Esophagus (tissue), 2 donors: Measurements from ENCODE around the gene CENATAC. TPM values are rescaled to one million over a fixed set of nuclear protein-coding genes. Genes with fewer than 3 reads are reported as not detected.
"Not testable (repeated sequence)": the region's sequence is repeated elsewhere in the genome, so short reads cannot be mapped to it uniquely, and the experiment has no call there.

ENCODE experiments used
- H3K27ac ChIP-seq, 2 donors: one replicate each; pipeline ENCODE4 v1.5.1; 2013; ENCODE audit warnings: low read depth in 2 of 2, mild to moderate bottlenecking in 2 of 2, inconsistent platforms in 1 of 2, low read length in 1 of 2, moderate library complexity in 1 of 2
- H3K27me3 ChIP-seq, 2 donors: one replicate each; pipeline ENCODE4 v1.6.1; 2013; ENCODE audit warnings: low read length in 2 of 2, control low read depth in 1 of 2, mild to moderate bottlenecking in 1 of 2; ENCODE audit not compliant: insufficient read depth in 2 of 2, control insufficient read depth in 1 of 2
- H3K36me3 ChIP-seq, 2 donors: one replicate each; pipeline ENCODE4 v1.6.1; 2013; ENCODE audit warnings: low read length in 1 of 2; ENCODE audit not compliant: control insufficient read depth in 2 of 2, insufficient read depth in 2 of 2
- H3K4me1 ChIP-seq, 2 donors: one replicate each; pipeline ENCODE4 v1.6.1; 2013; ENCODE audit warnings: low read length in 1 of 2; ENCODE audit not compliant: control insufficient read depth in 2 of 2, insufficient read depth in 2 of 2
- H3K4me3 ChIP-seq, 2 donors: one replicate each; pipeline ENCODE4 v1.5.1; 2013; ENCODE audit warnings: low read length in 2 of 2, mild to moderate bottlenecking in 2 of 2, low read depth in 1 of 2, moderate library complexity in 1 of 2
- H3K9me3 ChIP-seq, 2 donors: one replicate each; pipeline ENCODE4 v1.6.1; 2013; ENCODE audit warnings: mild to moderate bottlenecking in 2 of 2, low read depth in 1 of 2, low read length in 1 of 2, moderate library complexity in 1 of 2; ENCODE audit not compliant: control insufficient read depth in 2 of 2, insufficient read depth in 1 of 2
- WGBS, 2 donors: extraction: QIAGEN DNeasy Blood & Tissue Kit; methylation state at CpG; one replicate each; pipeline ENCODE4 v1.1.7; 2013; 5-methylcytosine and 5-hydroxymethylcytosine counted together
- polyA plus RNA-seq, 2 donors: library from polyadenylated mRNA; stranded (reverse); fragments of 200-250 nt; gene quantifications; one replicate each; pipeline ENCODE4 v1.2.3, GENCODE V29; 2013
- donor health status: healthy with polysubstance abuse.
- donor health status: Bipolar disorder and iron deficiency.

Gene CENATAC
- 10 to 100 TPM; 18.2 to 52.1 TPM for polyA plus RNA-seq

GRCh38 chr11:118997627-118998387, at the start of gene CENATAC:
Gene CENATAC, plus strand, starts transcription at chr11:118998138. Its CDS starts 60 bp downstream, at chr11:118998198.
- 0% methylated on average over 54 of the region's 54 CpGs for WGBS, 2 donors
- Histone ChIP-seq H3K27me3 (no peaks in the 10 kb centered on the region), H3K27ac (peak within 1 kb of the TSS; percentile 84 to 90), H3K4me1 (peaks cover 2 to 11% of the 10 kb centered on the region in 2 donors), H3K9me3 (no peaks in the 10 kb centered on the region), H3K4me3 (peak within 1 kb of the TSS; percentile 69 to 88), H3K36me3 (peaks cover 0 to 6% of the 10 kb centered on the region in 2 donors)

- WGBS, 2 donors = 35 to 39% methylated on average over 6 of the region's 6 CpGs
- Histone ChIP-seq H3K27me3 (no peaks in the 10 kb centered on the region), H3K4me3 (no peak overlapping the region), H3K36me3 (no peaks in the 10 kb centered on the region), H3K9me3 (no peaks in the 10 kb centered on the region), H3K4me1 (no peaks in the 10 kb centered on the region), H3K27ac (no peak overlapping the region)
Observed at GRCh38 chr11:118953265-118953664, 44.7 kb upstream of the CENATAC start.

GRCh38 chr11:118953976-118954375, 44.0 kb upstream of the CENATAC start:
- 74% methylated on average over 6 of the region's 6 CpGs for WGBS, 2 donors
- H3K4me1 ChIP-seq, H3K4me3 ChIP-seq, H3K27ac ChIP-seq, H3K9me3 ChIP-seq, H3K27me3 ChIP-seq, H3K36me3 ChIP-seq: not testable (repeated sequence)

GRCh38 chr11:118956094-118956846, 41.7 kb upstream of the CENATAC start, which contains the start of gene UPK2:
Gene UPK2, plus strand, starts transcription at chr11:118956298. Its CDS starts 53 bp downstream, at chr11:118956351.
- H3K27ac ChIP-seq = no peak within 1 kb of the TSS
- no peaks in the 10 kb centered on the region for H3K27me3 ChIP-seq
- H3K4me3 ChIP-seq = no peak within 1 kb of the TSS
- WGBS, 2 donors = 3 to 7% methylated on average over 7 of the region's 7 CpGs
- H3K4me1 ChIP-seq = no peaks in the 10 kb centered on the region
- no peaks in the 10 kb centered on the region for H3K36me3 ChIP-seq
- no peaks in the 10 kb centered on the region for H3K9me3 ChIP-seq

GRCh38 chr11:118956847-118957469, 41.0 kb upstream of the CENATAC start:
- Histone ChIP-seq H3K36me3 (no peaks in the 10 kb centered on the region), H3K4me1 (no peaks in the 10 kb centered on the region), H3K9me3 (no peaks in the 10 kb centered on the region), H3K27me3 (no peaks in the 10 kb centered on the region), H3K27ac (no peak overlapping the region), H3K4me3 (no peak overlapping the region)
- WGBS, 2 donors = 48 to 49% methylated on average over 14 of the region's 14 CpGs

- H3K4me3 ChIP-seq = no peak overlapping the region
- no peak overlapping the region for H3K27ac ChIP-seq
- H3K27me3 ChIP-seq = no peaks in the 10 kb centered on the region
- no peaks in the 10 kb centered on the region for H3K9me3 ChIP-seq
- WGBS, 2 donors = 83 to 86% methylated on average over 11 of the region's 11 CpGs
- H3K4me1 ChIP-seq = no peaks in the 10 kb centered on the region
- H3K36me3 ChIP-seq = no peaks in the 10 kb centered on the region
Observed at GRCh38 chr11:118957549-118957948, 40.4 kb upstream of the CENATAC start.

GRCh38 chr11:118957968-118958367, 40.0 kb upstream of the CENATAC start:
- Histone ChIP-seq H3K36me3 (no peaks in the 10 kb centered on the region), H3K4me3 (no peak overlapping the region), H3K27me3 (no peaks in the 10 kb centered on the region), H3K4me1 (no peaks in the 10 kb centered on the region), H3K27ac (no peak overlapping the region), H3K9me3 (no peaks in the 10 kb centered on the region)
- WGBS, 2 donors = 88 to 92% methylated on average over 8 of the region's 8 CpGs

- Histone ChIP-seq H3K4me3 (no peak overlapping the region), H3K27ac (no peak overlapping the region), H3K36me3 (no peaks in the 10 kb centered on the region), H3K4me1 (no peaks in the 10 kb centered on the region), H3K9me3 (no peaks in the 10 kb centered on the region), H3K27me3 (no peaks in the 10 kb centered on the region)
- 70 to 78% methylated on average over 2 of the region's 2 CpGs for WGBS, 2 donors
Observed at GRCh38 chr11:118958577-118958976, 39.4 kb upstream of the CENATAC start.

- no peaks in the 10 kb centered on the region for H3K36me3 ChIP-seq
- no peaks in the 10 kb centered on the region for H3K9me3 ChIP-seq
- H3K4me1 ChIP-seq = no peaks in the 10 kb centered on the region
- no peaks in the 10 kb centered on the region for H3K27me3 ChIP-seq
- H3K27ac ChIP-seq = no peak overlapping the region
- 71 to 76% methylated on average over 5 of the region's 5 CpGs for WGBS, 2 donors
- H3K4me3 ChIP-seq = no peak overlapping the region
Observed at GRCh38 chr11:118961189-118961588, 36.7 kb upstream of the CENATAC start.
